CD14-positive monocyte (primary cell): ENCODE results near the gene CABP4. TPM values are rescaled to one million over a fixed set of nuclear protein-coding genes. Genes with fewer than 3 reads are reported as not detected.

Experiments
- DNase-seq, 3 donors: peaks; one replicate each; pipeline ENCODE4 v3.0.0-alpha.2; 2011 to 2022
- H2AFZ ChIP-seq: 2 replicates; pipeline ENCODE4 v1.6.0; 2012; ENCODE audit warnings: mild to moderate bottlenecking, low read depth, low read length, inconsistent platforms; ENCODE audit not compliant: insufficient read depth, poor library complexity, severe bottlenecking
- H3K27ac ChIP-seq, 2 donors: 1 replicate in 1 of 2; 2 replicates in 1 of 2; pipeline ENCODE4 v1.5.1; 2012 to 2013; ENCODE audit warnings: low read length in 2 of 2, control low read depth in 1 of 2, inconsistent platforms in 1 of 2, low read depth in 1 of 2, mild to moderate bottlenecking in 1 of 2
- H3K27me3 ChIP-seq, 2 donors: one replicate each; pipeline versions ENCODE4 v1.6.0 to v1.6.1; 2011 to 2013; ENCODE audit warnings: low read length in 2 of 2; ENCODE audit not compliant: control insufficient read depth in 2 of 2, insufficient read depth in 2 of 2
- H3K36me3 ChIP-seq, 2 donors: replicated peaks in 1 of 2; 1 replicate in 1 of 2; 2 replicates in 1 of 2; pipeline versions ENCODE4 v1.5.1 to v1.6.1; 2012 to 2013; ENCODE audit warnings: low read length in 2 of 2, control low read depth in 1 of 2, inconsistent platforms in 1 of 2, mild to moderate bottlenecking in 1 of 2; ENCODE audit not compliant: insufficient read depth in 2 of 2, control insufficient read depth in 1 of 2
- H3K4me1 ChIP-seq, 2 donors: 1 replicate in 1 of 2; 2 replicates in 1 of 2; pipeline versions ENCODE4 v1.5.1 to v1.6.1; 2012 to 2013; ENCODE audit warnings: low read length in 2 of 2, control low read depth in 1 of 2, inconsistent platforms in 1 of 2, mild to moderate bottlenecking in 1 of 2, moderate library complexity in 1 of 2; ENCODE audit not compliant: insufficient read depth in 2 of 2, control insufficient read depth in 1 of 2
- H3K4me2 ChIP-seq: replicated peaks from 2 replicates; pipeline ENCODE3; 2012; ENCODE audit warnings: low read length, moderate library complexity, mild to moderate bottlenecking; ENCODE audit not compliant: poor library complexity, severe bottlenecking; ENCODE audit errors: extremely low read depth
- H3K4me3 ChIP-seq, 3 experiments: fragments of 200-600 bp in 1 of 3; sonication (generic) in 1 of 3; replicated peaks in 1 of 3; 1 replicate in 2 of 3; 2 replicates in 1 of 3; pipeline ENCODE4 v1.5.1; 2011 to 2013; ENCODE audit warnings: low read length in 3 of 3, mild to moderate bottlenecking in 3 of 3, control low read depth in 2 of 3, low read depth in 2 of 3, inconsistent platforms in 1 of 3, moderate library complexity in 1 of 3
- H3K79me2 ChIP-seq: 2 replicates; pipeline ENCODE4 v1.6.0; 2012; ENCODE audit warnings: mild to moderate bottlenecking, control low read depth, inconsistent platforms, low read length, moderate library complexity; ENCODE audit not compliant: insufficient read depth
- H3K9ac ChIP-seq: 2 replicates; pipeline ENCODE4 v1.6.0; 2017; ENCODE audit warnings: low read length, mild to moderate bottlenecking; ENCODE audit not compliant: insufficient read depth, poor library complexity, severe bottlenecking
- H3K9me3 ChIP-seq, 2 donors: replicated peaks in 1 of 2; 1 replicate in 1 of 2; 2 replicates in 1 of 2; pipeline versions ENCODE4 v1.5.1 to v1.6.1; 2012 to 2013; ENCODE audit warnings: low read length in 2 of 2, control low read depth in 1 of 2; ENCODE audit not compliant: control insufficient read depth in 1 of 2, insufficient read depth in 1 of 2
- H4K20me1 ChIP-seq: 2 replicates; pipeline ENCODE4 v1.6.0; 2012; ENCODE audit warnings: mild to moderate bottlenecking, low read length, control low read depth, moderate library complexity; ENCODE audit not compliant: insufficient read depth
- H3K27ac Mint-ChIP-seq, 7 donors: one replicate each; pipeline ENCODE4 v1.8.0; 2020; ENCODE audit warnings: mild to moderate bottlenecking in 7 of 7, mixed read lengths in 7 of 7, moderate library complexity in 6 of 7, inconsistent platforms in 2 of 7
- H3K27me3 Mint-ChIP-seq, 3 donors: one replicate each; pipeline ENCODE4 v1.8.0; 2021 to 2022; ENCODE audit warnings: low read depth in 3 of 3, mild to moderate bottlenecking in 3 of 3, mixed read lengths in 3 of 3, moderate library complexity in 3 of 3, inconsistent platforms in 1 of 3
- H3K36me3 Mint-ChIP-seq, 2 donors: one replicate each; pipeline ENCODE4 v1.8.0; 2020; ENCODE audit warnings: mixed read lengths in 2 of 2, inconsistent platforms in 1 of 2, mild to moderate bottlenecking in 1 of 2
- H3K4me1 Mint-ChIP-seq: one replicate; pipeline ENCODE4 v1.8.0; 2020; ENCODE audit warnings: mild to moderate bottlenecking, mixed read lengths
- H3K4me3 Mint-ChIP-seq, 2 donors: one replicate each; pipeline ENCODE4 v1.8.0; 2020; ENCODE audit warnings: mild to moderate bottlenecking in 2 of 2, mixed read lengths in 2 of 2, moderate library complexity in 1 of 2
- H3K9me3 Mint-ChIP-seq, 7 donors: one replicate each; pipeline ENCODE4 v1.8.0; 2020 to 2022; ENCODE audit warnings: mixed read lengths in 7 of 7, mild to moderate bottlenecking in 6 of 7, moderate library complexity in 6 of 7, inconsistent platforms in 2 of 7
- CTCF ChIP-seq: fragments of 200-600 bp; IDR thresholded peaks from one replicate; pipeline ENCODE4 v1.8.0; 2022; ENCODE audit warnings: antibody characterized with exemption, mild to moderate bottlenecking
- WGBS: methylation state at CpG from one replicate; pipeline ENCODE4 v1.1.5; 2013; ENCODE audit warnings: missing lambda C conversion rate; ENCODE audit not compliant: insufficient coverage; 5-methylcytosine and 5-hydroxymethylcytosine counted together
- intact Hi-C, 2 donors: fragments of 100-400 bp; cut with micrococcal nuclease; formaldehyde crosslinking; loops; one replicate each; pipeline versions ENCODE4 v1.15.0 to v1.15.1; 2023
- polyA plus RNA-seq, 3 donors: library from polyadenylated mRNA; depleted of rRNA in 1 of 3; unstranded in 2 of 3; stranded (reverse) in 1 of 3; fragments of 300-500 nt in 2 of 3; fragments of >200 nt in 1 of 3; fragmentation: Illumina TruSeq in 2 of 3; gene quantifications; 1 replicate in 2 of 3; 2 replicates in 1 of 3; pipeline ENCODE4 v1.2.3, GENCODE V29; 2012 to 2021

CABP4 gene
- polyA plus RNA-seq, 3 donors, result 0.28 to 1.7 TPM; not detected in 1

GRCh38 chr11:67453816-67454732 lies 1.1 kb upstream of the CABP4 start:
- intact Hi-C loops, result no loop called here
- no peaks in the 10 kb centered on the region for H3K9me3 Mint-ChIP-seq
- no peak overlapping the region for H2AFZ ChIP-seq
- H3K27ac ChIP-seq, result no peak overlapping the region
- no peaks in the 10 kb centered on the region for H3K79me2 ChIP-seq
- no peak overlapping the region for H3K27ac Mint-ChIP-seq
- H3K9ac ChIP-seq, result no peak overlapping the region
- peaks cover 17 to 29% of the 10 kb centered on the region in 2 donors for H3K4me1 ChIP-seq
- H4K20me1 ChIP-seq, result no peaks in the 10 kb centered on the region
- H3K27me3 ChIP-seq, result no peaks in the 10 kb centered on the region
- no peaks in the 10 kb centered on the region for H3K36me3 Mint-ChIP-seq
- H3K36me3 ChIP-seq, result no peaks in the 10 kb centered on the region
- no peak overlapping the region for H3K4me3 ChIP-seq
- H3K9me3 ChIP-seq, result no peaks in the 10 kb centered on the region
- no peak for DNase-seq
- no peak overlapping the region for H3K4me2 ChIP-seq
- no peak overlapping the region for H3K4me3 Mint-ChIP-seq
- 83% methylated on average over 11 of the region's 21 CpGs for WGBS
- peaks cover 0 to 4% (median 2%) of the 10 kb centered on the region in 3 donors for H3K27me3 Mint-ChIP-seq
- no peak for TF ChIP-seq CTCF
- H3K4me1 Mint-ChIP-seq, result peaks cover 16% of the 10 kb centered on the region

DNA sequence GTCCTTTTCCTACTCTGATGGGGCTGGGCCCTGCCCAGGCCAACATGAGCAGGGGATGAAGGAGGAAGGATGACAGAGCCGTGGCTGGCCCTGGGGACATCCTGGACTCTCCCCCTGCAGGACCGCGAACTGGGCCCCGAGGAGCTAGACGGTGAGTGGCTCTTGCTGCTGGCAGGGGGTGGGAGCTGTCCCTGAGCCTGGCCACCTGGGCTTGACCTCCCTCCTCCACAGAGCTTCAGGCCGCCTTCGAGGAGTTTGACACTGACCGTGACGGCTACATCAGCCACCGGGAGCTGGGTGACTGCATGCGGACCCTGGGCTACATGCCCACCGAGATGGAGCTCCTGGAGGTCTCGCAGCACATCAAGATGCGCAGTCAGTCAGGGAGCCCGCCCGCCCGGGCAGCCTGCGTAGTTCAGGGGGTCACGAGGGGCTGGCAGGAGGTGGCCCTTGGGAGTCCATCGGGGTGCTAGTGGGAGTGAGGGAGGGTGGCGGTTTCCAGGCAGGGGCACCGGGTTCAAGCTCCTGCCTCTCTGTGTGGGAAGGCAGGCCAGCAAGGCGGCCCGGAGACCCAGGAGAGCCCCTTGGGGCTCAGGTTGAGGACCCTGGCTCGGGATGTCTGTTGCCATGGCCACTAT lies 1.0 kb downstream of the CABP4 start:
- Mint-ChIP-seq H3K27me3 (peaks cover 1 to 7% (median 6%) of the 10 kb centered on the region in 3 donors), H3K4me1 (peaks cover 7% of the 10 kb centered on the region), H3K9me3 (no peaks in the 10 kb centered on the region), H3K27ac (no peak overlapping the region), H3K36me3 (no peaks in the 10 kb centered on the region), H3K4me3 (no peak overlapping the region)
- no peak overlapping the region for H3K4me2 ChIP-seq
- 96% methylated on average over 19 of the region's 25 CpGs for WGBS
- no peaks in the 10 kb centered on the region for H3K27me3 ChIP-seq
- TF ChIP-seq CTCF, result no peak
- H3K27ac ChIP-seq, result no peak overlapping the region
- peaks cover 9 to 19% of the 10 kb centered on the region in 2 donors for H3K4me1 ChIP-seq
- H4K20me1 ChIP-seq, result no peaks in the 10 kb centered on the region
- no peak for DNase-seq
- H3K36me3 ChIP-seq, result no peaks in the 10 kb centered on the region
- no peaks in the 10 kb centered on the region for H3K9me3 ChIP-seq
- no peaks in the 10 kb centered on the region for H3K79me2 ChIP-seq
- no peak overlapping the region for H3K9ac ChIP-seq
- no peak overlapping the region for H3K4me3 ChIP-seq
- intact Hi-C loops, result no loop called here
- H2AFZ ChIP-seq, result no peak overlapping the region
